Stimulated activated CD4-positive, alpha-beta T cell treated with anti-CD3 and anti-CD28 coated beads, Interleukin-12 subunit alpha, Interleukin-12 subunit beta, amount 100 ng/mL, for 24 hours (primary cell): ENCODE data around the gene LIPC.

ENCODE experiments used
- DNase-seq, 2 experiments: peaks; one replicate each; pipeline ENCODE4 v3.0.0-alpha.2; 2020; ENCODE audit warnings: low read depth in 2 of 2

The LIPC gene

DNA sequence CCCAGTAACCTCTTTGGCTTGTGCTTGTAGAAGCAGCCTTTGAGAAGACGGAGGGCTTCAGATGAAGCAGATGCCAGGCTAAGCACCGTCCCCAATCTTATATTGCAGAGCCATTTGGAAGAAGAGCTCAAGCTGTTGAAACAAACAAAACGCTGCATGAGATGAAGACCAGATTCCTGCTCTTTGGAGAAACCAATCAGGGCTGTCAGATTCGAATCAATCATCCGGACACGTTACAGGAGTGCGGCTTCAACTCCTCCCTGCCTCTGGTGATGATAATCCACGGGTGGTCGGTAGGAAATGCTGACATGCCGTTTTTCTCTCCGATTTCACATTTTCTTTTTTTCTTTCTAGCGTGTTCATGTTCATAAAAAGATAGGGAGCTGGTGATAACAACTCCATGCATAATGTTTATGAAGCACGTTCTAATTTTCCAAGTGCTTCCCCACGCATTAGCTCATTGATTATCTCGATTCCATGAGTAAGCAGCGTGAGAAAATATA, 106.5 kb downstream of the LIPC start:
- no peak for DNase-seq

- no peak for DNase-seq
Measured at GRCh38 chr15:58538901-58539300, 107.1 kb downstream of the LIPC start.

DNA sequence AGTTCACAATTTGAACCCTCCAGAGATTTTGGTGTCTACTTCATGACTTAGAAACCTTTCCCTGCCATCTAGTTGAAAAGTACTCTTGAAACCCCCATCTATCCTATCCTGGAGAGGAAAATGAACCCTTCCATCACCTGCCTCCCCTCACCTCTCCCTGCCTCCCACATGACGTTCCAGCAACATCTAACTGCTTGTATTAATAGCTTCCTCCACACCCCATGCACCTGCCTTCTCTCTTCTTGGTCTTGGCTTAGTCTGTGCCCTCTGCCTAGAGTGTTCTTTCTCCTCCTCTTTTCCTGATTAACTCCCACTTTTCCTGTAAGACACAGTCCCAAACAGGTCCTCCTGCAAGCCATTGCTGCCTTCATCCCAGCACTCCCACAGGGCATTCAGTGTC, 107.8 kb downstream of the LIPC start:
- DNase-seq = no peak

DNA sequence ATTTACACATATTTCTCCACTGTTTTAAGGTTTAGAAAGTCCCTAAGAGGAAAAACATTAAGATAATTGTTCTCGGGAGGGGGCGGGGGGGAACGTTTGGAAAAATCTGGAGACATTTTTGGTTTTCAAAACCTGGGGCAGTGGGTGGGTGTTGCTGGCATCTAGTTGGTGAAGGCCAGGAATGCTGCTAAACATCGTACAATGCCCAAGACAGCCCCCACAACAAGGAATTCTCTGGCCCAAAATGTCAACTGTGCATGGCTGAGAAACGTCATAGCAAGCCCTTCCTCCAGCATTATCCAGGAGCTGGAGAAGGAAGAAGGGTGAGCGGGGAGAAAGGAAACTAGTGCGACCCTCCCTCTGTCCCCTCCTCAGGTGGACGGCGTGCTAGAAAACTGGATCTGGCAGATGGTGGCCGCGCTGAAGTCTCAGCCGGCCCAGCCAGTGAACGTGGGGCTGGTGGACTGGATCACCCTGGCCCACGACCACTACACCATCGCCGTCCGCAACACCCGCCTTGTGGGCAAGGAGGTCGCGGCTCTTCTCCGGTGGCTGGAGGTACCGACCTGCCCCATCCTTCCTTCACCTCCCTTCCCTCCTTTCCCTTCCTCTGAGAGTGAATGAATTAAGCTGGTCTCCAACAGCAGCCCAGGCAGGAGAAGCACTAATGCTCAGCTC, 109.8 kb downstream of the LIPC start:
- DNase-seq = no peak

- DNase-seq = no peak
Measured at GRCh38 chr15:58543664-58544335, 112.0 kb downstream of the LIPC start.

- no peak for DNase-seq
Measured at GRCh38 chr15:58544756-58545155, 113.0 kb downstream of the LIPC start.

GRCh38 chr15:58545307-58546065, 113.7 kb downstream of the LIPC start:
- no peak for DNase-seq

DNA sequence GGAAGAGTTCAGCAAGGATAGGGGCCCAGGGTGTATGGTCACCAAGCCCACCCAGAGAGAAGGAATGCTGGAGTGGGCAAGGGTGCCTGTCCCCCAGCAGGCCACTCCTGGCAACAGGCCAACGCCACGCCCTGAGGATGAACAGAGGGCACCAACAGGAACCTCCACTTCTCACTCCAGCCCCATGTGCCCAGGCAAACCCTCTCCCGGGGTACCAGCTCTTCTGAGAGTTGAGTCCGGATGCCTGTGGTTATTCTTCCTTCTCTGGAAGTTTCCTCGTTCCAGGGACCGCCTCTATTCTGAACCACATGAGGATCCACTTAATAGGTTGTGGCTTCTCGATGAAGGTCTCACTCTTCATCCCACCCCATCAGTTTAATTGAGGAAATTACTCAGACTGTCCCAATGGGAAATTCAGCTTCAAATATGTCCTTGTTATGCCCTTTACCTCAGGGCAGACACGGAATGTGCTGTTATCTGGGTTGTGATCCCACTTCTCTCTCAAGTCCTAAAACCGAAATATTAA, 114.3 kb downstream of the LIPC start:
- no peak for DNase-seq

- no peak for DNase-seq
Measured at GRCh38 chr15:58546635-58547627, 115.1 kb downstream of the LIPC start.

- no peak for DNase-seq
Measured at GRCh38 chr15:58547628-58548307, 116.0 kb downstream of the LIPC start.

DNA sequence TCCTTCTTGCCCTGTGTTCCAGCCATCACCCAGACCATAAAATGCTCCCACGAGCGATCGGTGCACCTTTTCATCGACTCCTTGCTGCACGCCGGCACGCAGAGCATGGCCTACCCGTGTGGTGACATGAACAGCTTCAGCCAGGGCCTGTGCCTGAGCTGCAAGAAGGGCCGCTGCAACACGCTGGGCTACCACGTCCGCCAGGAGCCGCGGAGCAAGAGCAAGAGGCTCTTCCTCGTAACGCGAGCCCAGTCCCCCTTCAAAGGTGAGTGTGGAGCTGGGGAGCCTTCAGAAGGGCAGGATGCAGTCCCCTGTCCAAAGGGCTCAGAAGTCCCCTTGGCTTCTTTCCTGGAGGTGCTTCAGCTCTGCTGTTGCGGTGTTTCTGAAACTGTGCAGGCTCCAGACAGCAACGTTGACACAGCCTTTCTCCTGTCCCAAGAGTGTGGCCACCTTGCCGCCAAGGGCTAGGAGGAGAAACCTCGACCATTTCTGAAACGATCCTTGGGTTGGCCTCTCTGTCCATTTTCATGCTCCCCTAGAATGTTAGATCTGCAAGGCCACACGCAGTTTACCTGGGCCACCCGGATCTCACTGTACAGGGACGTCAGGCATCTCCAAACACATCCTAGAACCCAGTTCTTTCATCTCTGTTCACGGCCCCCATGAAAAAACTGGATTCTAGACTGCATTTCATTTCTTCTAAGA, 116.7 kb downstream of the LIPC start:
- no peak for DNase-seq

- no peak for DNase-seq
Measured at GRCh38 chr15:58549013-58549784, 117.4 kb downstream of the LIPC start.

DNA sequence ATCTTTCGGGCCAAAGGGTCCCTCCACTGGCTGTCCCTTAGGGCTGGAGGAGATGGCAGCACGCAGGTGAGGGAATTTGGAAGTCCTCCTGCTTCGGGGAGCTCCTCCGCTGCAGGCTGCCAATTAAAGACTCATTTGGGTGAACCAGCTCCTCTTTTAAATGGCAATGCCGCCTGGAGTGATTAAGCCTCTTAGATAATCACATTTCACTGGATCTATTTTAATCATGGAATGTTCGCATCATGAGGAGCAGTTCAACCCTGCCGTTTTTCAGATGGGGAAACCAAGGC, 117.9 kb downstream of the LIPC start:
- DNase-seq = no peak

GRCh38 chr15:58551084-58551763, 119.4 kb downstream of the LIPC start:
- DNase-seq = no peak

DNA sequence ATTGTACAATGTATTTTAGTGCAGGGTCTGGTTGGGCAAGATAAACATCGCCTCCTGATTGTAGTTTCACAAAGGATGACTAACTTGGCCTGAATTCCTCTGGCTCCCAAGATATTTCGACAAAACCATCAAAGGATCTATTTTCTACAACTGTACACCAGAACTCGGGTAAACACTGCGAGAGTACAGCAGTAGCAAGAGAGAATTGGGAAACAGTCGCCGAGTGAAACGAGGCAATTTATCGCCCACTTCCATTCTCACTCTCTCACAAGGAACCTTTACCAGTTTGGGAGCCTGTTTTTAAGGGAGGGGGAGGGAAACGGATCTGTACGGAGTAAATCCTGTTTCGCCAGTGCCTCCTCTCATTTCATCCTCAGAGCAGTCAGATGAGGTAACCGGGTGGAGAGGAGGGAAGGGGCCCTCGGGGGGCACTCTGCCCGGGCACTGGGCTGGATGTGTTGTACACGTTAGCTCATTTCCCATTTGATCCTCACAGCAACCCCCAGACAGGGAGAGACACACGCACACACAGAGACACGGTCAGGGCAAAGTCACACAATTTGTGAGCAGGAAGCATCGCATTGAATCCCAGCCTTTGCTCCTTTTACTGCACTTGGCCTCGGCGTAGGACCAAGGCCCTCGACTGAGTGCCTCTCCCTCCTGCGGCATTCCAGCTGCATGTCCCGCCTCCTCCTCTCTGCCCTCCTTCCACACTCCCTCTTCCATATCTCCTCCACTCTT, 120.1 kb downstream of the LIPC start:
- no peak for DNase-seq

GRCh38 chr15:58552505-58553364, 120.9 kb downstream of the LIPC start:
- DNase-seq = no peak

GRCh38 chr15:58553365-58553918, 121.7 kb downstream of the LIPC start:
- no peak for DNase-seq
